Heart right ventricle (tissue), 16 donors: ENCODE results near the gene CACNA2D1. TPM values are rescaled to one million over a fixed set of nuclear protein-coding genes. Genes with fewer than 3 reads are reported as not detected.
A peak's percentile ranks its signal among the peaks of the same experiment; 100 is the strongest.

Source experiments
- ATAC-seq, 8 donors: fragments of 200-7000 bp; cut with Tn5 transposase; one replicate each; pipeline ENCODE4 v1.9.1; 2020; ENCODE audit warnings: mild to moderate bottlenecking in 8 of 8, moderate library complexity in 8 of 8, moderate number of reproducible peaks in 1 of 8
- DNase-seq, 2 donors: peaks; one replicate each; pipeline ENCODE4 v3.0.0-alpha.2; 2020
- H3K27ac ChIP-seq, 10 donors: fragments of 200-600 bp; sonication (generic) in 2 of 10; one replicate each; pipeline versions ENCODE4 v1.5.0 to v1.8.0; 2020 to 2022; ENCODE audit warnings: mild to moderate bottlenecking in 3 of 10
- H3K27me3 ChIP-seq, 7 donors: fragments of 200-600 bp; one replicate each; pipeline ENCODE4 v1.8.0; 2021 to 2022; ENCODE audit warnings: mild to moderate bottlenecking in 2 of 7
- H3K36me3 ChIP-seq, 9 donors: fragments of 200-600 bp; sonication (generic) in 1 of 9; one replicate each; pipeline versions ENCODE4 v1.5.0 to v1.8.0; 2020 to 2022; ENCODE audit warnings: mild to moderate bottlenecking in 2 of 9
- H3K4me1 ChIP-seq, 9 donors: fragments of 200-600 bp; sonication (generic) in 1 of 9; one replicate each; pipeline versions ENCODE4 v1.5.0 to v1.8.0; 2020 to 2022; ENCODE audit warnings: mild to moderate bottlenecking in 4 of 9
- H3K4me3 ChIP-seq, 10 donors: fragments of 200-600 bp; sonication (generic) in 2 of 10; one replicate each; pipeline versions ENCODE4 v1.5.0 to v1.8.0; 2020 to 2022; ENCODE audit warnings: mild to moderate bottlenecking in 7 of 10, moderate library complexity in 2 of 10
- H3K9me3 ChIP-seq, 11 donors: fragments of 200-600 bp in 10 of 11; sonication (generic) in 2 of 11; one replicate each; pipeline versions ENCODE4 v1.5.0 to v1.8.0; 2013 to 2022; ENCODE audit warnings: mild to moderate bottlenecking in 2 of 11, control low read depth in 1 of 11, moderate library complexity in 1 of 11
- CTCF ChIP-seq, 9 donors: fragments of 200-600 bp; sonication (generic) in 2 of 9; IDR thresholded peaks; one replicate each; pipeline versions ENCODE4 v1.5.0 to v1.8.0; 2021 to 2022; ENCODE audit warnings: antibody characterized with exemption in 9 of 9, mild to moderate bottlenecking in 5 of 9, moderate library complexity in 1 of 9
- WGBS, 2 donors: extraction: QIAGEN DNeasy Blood & Tissue Kit; methylation state at CpG; one replicate each; pipeline ENCODE4 v1.1.7; 2013; ENCODE audit warnings: inconsistent platforms in 1 of 2; 5-methylcytosine and 5-hydroxymethylcytosine counted together
- intact Hi-C, 10 donors: fragments of 100-400 bp; cut with DNase I; formaldehyde crosslinking; loops; one replicate each; pipeline versions ENCODE4 v1.11.1 to v1.14.2; 2022
- polyA plus RNA-seq, 2 donors: library from polyadenylated mRNA; stranded (reverse); fragments of 200-250 nt; gene quantifications; one replicate each; pipeline ENCODE4 v1.2.3, GENCODE V29; 2013
- total RNA-seq, 10 donors: library from RNA; stranded (reverse); fragmentation: NEBNext Ultra II Directional in 3 of 10; extraction: Animal tissue kit (Norgen Biotek cat#: 25700) in 3 of 10; gene quantifications; one replicate each; pipeline versions ENCODE4 v1.2.1 to v1.2.4, GENCODE V29; 2021 to 2023
- donor health status: Arrhythmogenic right ventricular cardiomyopathy.
- donor health status: ischemic (EF 13 %, LVEDD 7.1; RV severe dilation, severe dysfunction).
- donor health status: healthy with polysubstance abuse.
- donor health status: DM: no; HTN: yes; CAD: no.
- donor health status: DM: no; HTN: no; CAD: no.
- donor health status: ischemic (EF 25% LVEDD 6.9; RV normal size, moderate dysfunction).
- donor health status: ischemic (EF 25% LVEDD 5.7; RV mildly dilated, moderate dysfunction).
- donor health status: healthy.
- donor health status: DM: yes; HTN: yes; CAD: no.
- donor health status: Ischemic cardiomyopathy.
- donor health status: ischemic (EF 35%, LVEDD 5.7; RV mildly dilated, moderate dysfunction).
- donor health status: nonischemic (EF 11% LVEDD 7.7; RV severe dilation, severe dysfunction).
- donor health status: DM: yes; HTN: yes; CAD: no.
- donor health status: PGD.
- donor health status: ischemic (EF 29% LVEDD 5.4; RV normal size, mild dysfunction).
- donor health status: nonischemic (EF 23%, LVEDD 6.1; RV moderate dilation, normal function).

CACNA2D1 gene
- total and polyA plus RNA-seq, 12 donors = 7.0 to 131 (median 69.3) TPM

- peak overlapping the region in 1 of 10 donors; percentile 5 for H3K27ac ChIP-seq
- H3K4me3 ChIP-seq = no peak overlapping the region
- WGBS, 2 donors = 85 to 87% methylated on average over 1 of the region's 1 CpG
- H3K27me3 ChIP-seq = no peaks in the 10 kb centered on the region
- DNase-seq (no peak), ATAC-seq (no peak)
- no peaks in the 10 kb centered on the region for H3K36me3 ChIP-seq
- intact Hi-C loops = no loop called here
- peaks cover 0 to 11% (median 9%) of the 10 kb centered on the region in 11 donors for H3K9me3 ChIP-seq
- no peak for TF ChIP-seq CTCF (IDR thresholded peaks at IDR 0.05)
- peaks cover 0 to 14% (median 0%) of the 10 kb centered on the region in 9 donors for H3K4me1 ChIP-seq
These were observed 148.7 kb downstream of the CACNA2D1 start for GRCh38 chr7:82294865-82295264.

GRCh38 chr7:82294382-82294784, 149.2 kb downstream of the CACNA2D1 start:
- no peak for TF ChIP-seq CTCF (IDR thresholded peaks at IDR 0.05)
- Histone ChIP-seq H3K9me3 (peaks cover 0 to 11% (median 9%) of the 10 kb centered on the region in 11 donors), H3K36me3 (no peaks in the 10 kb centered on the region), H3K4me1 (peaks cover 0 to 18% (median 2%) of the 10 kb centered on the region in 9 donors), H3K27ac (peak overlapping the region in 1 of 10 donors; percentile 5), H3K27me3 (no peaks in the 10 kb centered on the region), H3K4me3 (no peak overlapping the region)
- WGBS, 2 donors = 73 to 84% methylated on average over 1 of the region's 1 CpG
- ATAC-seq (no peak), DNase-seq (no peak)
- intact Hi-C loops = no loop called here

GRCh38 chr7:82293467-82293866, 150.1 kb downstream of the CACNA2D1 start:
- H3K27ac ChIP-seq = peak overlapping the region in 1 of 10 donors; percentile 13
- H3K9me3 ChIP-seq = peaks cover 0 to 11% (median 9%) of the 10 kb centered on the region in 11 donors
- 43 to 46% methylated on average over 1 of the region's 1 CpG for WGBS, 2 donors
- no peaks in the 10 kb centered on the region for H3K27me3 ChIP-seq
- H3K36me3 ChIP-seq = no peaks in the 10 kb centered on the region
- H3K4me3 ChIP-seq = no peak overlapping the region
- H3K4me1 ChIP-seq = peaks cover 0 to 27% (median 11%) of the 10 kb centered on the region in 9 donors
- TF ChIP-seq CTCF (IDR thresholded peaks at IDR 0.05) = no peak
- intact Hi-C loops = no loop called here
- ATAC-seq (peak in 1 of 8 donors; percentile 62), DNase-seq (no peak)

- Histone ChIP-seq H3K4me3 (no peak overlapping the region), H3K4me1 (peaks cover 0 to 42% (median 21%) of the 10 kb centered on the region in 9 donors), H3K27me3 (no peaks in the 10 kb centered on the region), H3K36me3 (no peaks in the 10 kb centered on the region), H3K9me3 (peaks cover 0 to 11% (median 9%) of the 10 kb centered on the region in 11 donors), H3K27ac (no peak overlapping the region)
- intact Hi-C loops = no loop called here
- ATAC-seq (no peak), DNase-seq (no peak)
- WGBS, 2 donors = 74 to 100% methylated on average over 1 of the region's 1 CpG
- TF ChIP-seq CTCF (IDR thresholded peaks at IDR 0.05) = no peak
These were observed 151.6 kb downstream of the CACNA2D1 start for GRCh38 chr7:82291931-82292330.
